Measurements from ENCODE around the gene TMEM132E. TPM values are rescaled to one million over a fixed set of nuclear protein-coding genes. Genes with fewer than 3 reads are reported as not detected.

Gene TMEM132E
- total and polyA plus RNA-seq, 7 donors, result 0.01 to 0.26 (median 0.03) TPM; not detected in 4

GRCh38 chr17:34579979-34580684 is 750 bp downstream of the TMEM132E start:
- Histone ChIP-seq H3K27ac (no peak overlapping the region), H3K27me3 (ENCODE audit: insufficient read depth in 3 of 3, low read length in 2 of 3) (peaks cover 0 to 100% (median 29%) of the 10 kb centered on the region in 3 donors), H3K36me3 (ENCODE audit: insufficient read depth in 1 of 2, low read depth in 1 of 2) (no peaks in the 10 kb centered on the region), H3K4me3 (peak overlapping the region; percentile 72), H3K9me3 (no peaks in the 10 kb centered on the region), H3K4me1 (peaks cover 28% of the 10 kb centered on the region)
- intact Hi-C loops (cut with DNase I), result no loop called here
- ATAC-seq (peak; percentile 29 to 57 (median 34)), DNase-seq (peak in 1 of 2 donors; percentile 41)
- WGBS, 3 donors, result 0 to 1% (median 0%) methylated on average over 51 to 52 of the region's 52 CpGs
- no peak for TF ChIP-seq CTCF (IDR thresholded peaks at IDR 0.05)

DNA sequence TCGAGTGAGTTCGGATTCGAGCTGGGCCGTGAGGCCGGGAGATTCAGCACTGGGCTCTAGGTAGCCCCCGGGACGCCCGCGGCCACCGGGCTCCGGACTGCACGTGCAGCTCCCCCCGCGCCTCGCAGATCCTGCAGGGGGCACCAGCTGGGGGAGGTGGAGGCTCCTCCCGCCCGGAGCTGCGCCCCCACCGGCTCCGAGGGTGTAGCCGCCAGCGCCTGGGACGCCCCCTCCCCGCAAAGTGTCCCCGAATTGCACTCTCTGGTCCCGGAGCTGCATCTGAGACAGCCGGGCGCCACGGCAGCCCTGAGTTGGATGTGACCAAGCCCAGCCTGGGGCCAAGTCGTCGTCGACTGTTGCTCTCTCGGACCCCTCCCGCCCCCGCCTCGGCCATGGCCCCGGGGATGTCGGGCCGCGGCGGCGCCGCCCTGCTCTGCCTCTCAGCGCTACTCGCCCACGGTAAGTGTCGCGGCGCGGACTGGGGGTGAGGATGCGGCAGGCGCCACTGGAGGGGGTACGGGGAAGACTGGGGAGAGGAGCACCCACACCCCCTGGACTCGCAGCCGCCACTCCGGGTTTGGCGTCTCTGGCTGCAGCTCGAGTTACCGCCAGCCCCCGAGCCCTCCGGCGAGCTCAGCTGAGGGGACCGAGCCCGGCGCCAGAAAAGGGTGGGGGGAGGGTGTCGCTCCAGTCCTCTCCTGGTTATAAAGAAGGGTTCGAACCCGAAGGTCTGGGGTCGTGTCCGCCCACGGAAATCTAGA is 1.5 kb downstream of the TMEM132E start:
- WGBS, 3 donors, result 1% methylated on average over 57 to 71 of the region's 71 CpGs
- intact Hi-C loops (cut with DNase I), result no loop called here
- no peak for DNase-seq

DNA sequence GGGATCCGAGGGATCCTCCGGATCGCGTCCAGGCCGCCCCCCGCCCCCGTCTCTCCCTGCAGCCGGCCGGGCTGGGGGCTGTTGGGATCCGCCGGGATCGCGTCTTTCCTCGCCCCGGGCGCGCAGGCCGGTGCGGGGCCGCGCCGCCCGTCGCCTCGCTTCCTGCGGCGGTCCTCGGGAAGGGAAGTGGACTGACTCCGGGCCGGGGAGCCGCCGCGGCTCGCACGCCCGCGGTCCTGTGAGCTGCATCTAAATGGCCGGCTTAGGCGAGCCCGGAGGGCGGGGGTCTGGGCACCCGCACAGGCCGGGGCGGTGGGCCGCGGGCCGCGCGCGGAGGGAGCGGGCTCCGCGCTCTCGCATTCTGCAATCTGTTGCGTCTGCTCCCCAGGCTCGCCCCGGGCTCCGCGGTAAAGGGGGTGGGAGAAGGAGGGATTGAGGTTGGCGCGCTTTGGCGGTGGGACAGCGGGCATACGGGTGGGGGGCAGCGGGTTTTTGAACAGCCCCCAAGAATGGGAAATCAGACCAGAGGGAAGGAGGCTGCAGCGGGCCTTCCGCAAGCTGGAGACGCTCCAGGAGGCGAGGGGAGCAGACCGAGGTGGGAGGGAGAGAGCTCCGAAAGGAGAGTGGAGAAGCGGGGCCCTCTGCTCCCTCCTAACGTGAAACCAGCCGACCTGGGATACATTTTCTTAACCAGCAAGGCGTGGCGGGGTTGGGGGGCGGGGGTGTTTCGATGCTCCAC is 2.2 kb downstream of the TMEM132E start:
- Histone ChIP-seq H3K27ac (no peak overlapping the region), H3K27me3 (ENCODE audit: insufficient read depth in 3 of 3, low read length in 2 of 3) (peaks cover 0 to 91% (median 28%) of the 10 kb centered on the region in 3 donors), H3K4me1 (peaks cover 28% of the 10 kb centered on the region), H3K9me3 (no peaks in the 10 kb centered on the region), H3K36me3 (ENCODE audit: insufficient read depth in 1 of 2, low read depth in 1 of 2) (no peaks in the 10 kb centered on the region), H3K4me3 (peak overlapping the region; percentile 72)
- WGBS, 3 donors, result 0 to 2% (median 1%) methylated on average over 58 to 78 of the region's 78 CpGs
- no peak for TF ChIP-seq CTCF (IDR thresholded peaks at IDR 0.05)
- intact Hi-C loops (cut with DNase I), result no loop called here
- DNase-seq, result no peak
- no peak for ATAC-seq

More for the DNA sequence above, 1.5 kb downstream of the TMEM132E start:
- H3K4me3 ChIP-seq, result peak overlapping the region; percentile 72
- H3K27ac ChIP-seq, result no peak overlapping the region
- no peak for ATAC-seq
- H3K36me3 ChIP-seq (ENCODE audit: insufficient read depth in 1 of 2, low read depth in 1 of 2), result no peaks in the 10 kb centered on the region
- peaks cover 0 to 98% (median 28%) of the 10 kb centered on the region in 3 donors for H3K27me3 ChIP-seq (ENCODE audit: insufficient read depth in 3 of 3, low read length in 2 of 3)
- TF ChIP-seq CTCF (IDR thresholded peaks at IDR 0.05), result no peak
- no peaks in the 10 kb centered on the region for H3K9me3 ChIP-seq
- H3K4me1 ChIP-seq, result peaks cover 28% of the 10 kb centered on the region

- intact Hi-C loops (cut with DNase I), result no loop called here
- peaks cover 0 to 83% (median 28%) of the 10 kb centered on the region in 3 donors for H3K27me3 ChIP-seq (ENCODE audit: insufficient read depth in 3 of 3, low read length in 2 of 3)
- no peaks in the 10 kb centered on the region for H3K36me3 ChIP-seq (ENCODE audit: insufficient read depth in 1 of 2, low read depth in 1 of 2)
- no peak overlapping the region for H3K4me3 ChIP-seq
- H3K9me3 ChIP-seq, result no peaks in the 10 kb centered on the region
- no peak for TF ChIP-seq CTCF (IDR thresholded peaks at IDR 0.05)
- no peak for DNase-seq
- H3K27ac ChIP-seq, result no peak overlapping the region
- H3K4me1 ChIP-seq, result peaks cover 28% of the 10 kb centered on the region
- WGBS, 3 donors, result 15 to 27% (median 27%) methylated on average over 20 to 22 of the region's 22 CpGs
- ATAC-seq, result no peak
Measured at GRCh38 chr17:34582185-34582900, 3.0 kb downstream of the TMEM132E start.

All from psoas muscle (tissue), 8 donors.